NCI-H82 treated with DMSO at 0.1 percent for 48 hours (cell line): ENCODE measurements around the gene IFITM1.
"Not testable (repeated sequence)": the region's sequence is repeated elsewhere in the genome, so short reads cannot be mapped to it uniquely, and the experiment has no call there.

ENCODE experiments used
- DNase-seq: peaks from one replicate; lab custom pipeline; 2025; ENCODE audit not compliant: unreplicated experiment; lab: John Stamatoyannopoulos, UW

IFITM1 gene

GRCh38 chr11:313787-314553, at the start of gene IFITM1:
IFITM1 (plus strand) TSS chr11:314040; CDS start chr11:314171, 131 bp downstream.
- no peak for DNase-seq

GRCh38 chr11:266676-267439, 47.0 kb upstream of the IFITM1 start:
- no peak for DNase-seq

- DNase-seq, result no peak
Measured at GRCh38 chr11:267491-267994, 46.3 kb upstream of the IFITM1 start.

GRCh38 chr11:268716-269145, 45.1 kb upstream of the IFITM1 start:
- not testable (repeated sequence) for DNase-seq

- no peak for DNase-seq
Measured at GRCh38 chr11:269146-269890, 44.5 kb upstream of the IFITM1 start.

- no peak for DNase-seq
Measured at GRCh38 chr11:270451-271318, 43.2 kb upstream of the IFITM1 start.

- DNase-seq, result no peak
Measured at GRCh38 chr11:271319-271715, 42.5 kb upstream of the IFITM1 start.

- DNase-seq, result no peak
Measured at GRCh38 chr11:272195-272930, 41.5 kb upstream of the IFITM1 start.

GRCh38 chr11:272931-273198, 41.0 kb upstream of the IFITM1 start:
- DNase-seq, result no peak

- no peak for DNase-seq
Measured at GRCh38 chr11:276219-276618, 37.6 kb upstream of the IFITM1 start.

GRCh38 chr11:278001-278951, 35.6 kb upstream of the IFITM1 start, which contains the start of gene NLRP6:
NLRP6 (plus strand) TSS chr11:278407; CDS start chr11:278570, 163 bp downstream.
- no peak for DNase-seq

GRCh38 chr11:279040-279965, 34.5 kb upstream of the IFITM1 start:
- DNase-seq, result no peak

GRCh38 chr11:279966-280705, 33.7 kb upstream of the IFITM1 start:
- DNase-seq, result no peak

GRCh38 chr11:280706-281485, 32.9 kb upstream of the IFITM1 start:
- DNase-seq, result no peak

- DNase-seq, result no peak
Measured at GRCh38 chr11:281486-282161, 32.2 kb upstream of the IFITM1 start.

GRCh38 chr11:282171-282570, 31.7 kb upstream of the IFITM1 start:
- DNase-seq, result no peak
